PC-3 (cell line): Measurements from ENCODE around the gene CDC42EP2. TPM values are rescaled to one million over a fixed set of nuclear protein-coding genes. Genes with fewer than 3 reads are reported as not detected.

ENCODE experiments used
- ATAC-seq: fragments of 200-7000 bp; cut with Tn5 transposase; 2 replicates; pipeline ENCODE4 v1.9.1; 2020; ENCODE audit warnings: mild to moderate bottlenecking, moderate library complexity
- BruUV-seq: library from RNA; stranded (reverse); fragments of 400-500 nt; replicated peaks from 2 replicates; lab custom pipeline; 2021; lab: Mats Ljungman, UMichigan
- CTCF ChIA-PET: fragments of 300-600 bp; sonication (Branson Sonifier 250); formaldehyde crosslinking; loops from one replicate; lab custom pipeline; 2022; ENCODE audit warnings: antibody characterized with exemption; lab: Charles Lee
- POLR2A ChIA-PET: fragments of 300-600 bp; sonication (Branson Sonifier 250); formaldehyde crosslinking; loops from one replicate; lab custom pipeline; 2022; ENCODE audit warnings: antibody characterized with exemption; ENCODE audit not compliant: unreplicated experiment; lab: Charles Lee
- DNase-seq: peaks from one replicate; pipeline ENCODE4 v3.0.0-alpha.2; 2015
- H2AFZ ChIP-seq: fragments of 300-600 bp; sonication (generic); 2 replicates; pipeline ENCODE4 v1.6.0; 2016; ENCODE audit warnings: antibody characterized with exemption, low read length
- H3F3A ChIP-seq: fragments of 300-600 bp; sonication (generic); one replicate; pipeline ENCODE4 v1.6.0; 2017; ENCODE audit warnings: antibody characterized with exemption, low read length, control low read depth, mild to moderate bottlenecking; ENCODE audit not compliant: unreplicated experiment
- H3K27ac ChIP-seq: fragments of 300-600 bp; sonication (generic); 2 replicates; pipeline ENCODE4 v1.5.1; 2016; ENCODE audit warnings: mild to moderate bottlenecking, low read length
- H3K27me3 ChIP-seq: fragments of 300-600 bp; sonication (generic); 2 replicates; pipeline ENCODE4 v1.6.1; 2016; ENCODE audit warnings: low read length, mixed read lengths
- H3K36me3 ChIP-seq: fragments of 300-600 bp; sonication (generic); 2 replicates; pipeline ENCODE4 v1.6.1; 2016; ENCODE audit warnings: low read depth, mixed run types, low read length, mixed read lengths
- H3K4me1 ChIP-seq: fragments of 300-600 bp; sonication (generic); 2 replicates; pipeline ENCODE4 v1.5.1; 2016; ENCODE audit warnings: low read length; ENCODE audit not compliant: insufficient read depth
- H3K4me2 ChIP-seq: fragments of 300-600 bp; sonication (generic); 2 replicates; pipeline ENCODE4 v1.6.0; 2016; ENCODE audit warnings: low read length
- H3K4me3 ChIP-seq: fragments of 300-600 bp; sonication (generic); 2 replicates; pipeline ENCODE4 v1.5.1; 2016; ENCODE audit warnings: mild to moderate bottlenecking, low read length, mixed read lengths
- H3K79me2 ChIP-seq: fragments of 300-600 bp; sonication (generic); 2 replicates; pipeline ENCODE4 v1.6.1; 2017; ENCODE audit warnings: low read length, mixed read lengths
- H3K9ac ChIP-seq: fragments of 300-600 bp; sonication (generic); 2 replicates; pipeline ENCODE4 v1.6.0; 2016; ENCODE audit warnings: mild to moderate bottlenecking, low read length
- H3K9me2 ChIP-seq: fragments of 300-600 bp; sonication (generic); replicated peaks from 2 replicates; pipeline ENCODE4 v1.6.1; 2016; ENCODE audit warnings: mixed run types, low read length, mixed read lengths
- H3K9me3 ChIP-seq: fragments of 300-600 bp; sonication (generic); 2 replicates; pipeline ENCODE4 v1.6.1; 2016; ENCODE audit warnings: low read length, mixed read lengths
- H4K20me1 ChIP-seq: fragments of 300-600 bp; sonication (generic); 2 replicates; pipeline ENCODE4 v1.6.1; 2016; ENCODE audit warnings: low read length, mixed read lengths
- EZH2 ChIP-seq: fragments of 300-600 bp; sonication (generic); IDR thresholded peaks from one replicate; pipeline ENCODE4 v1.6.1; 2017; ENCODE audit warnings: antibody characterized with exemption, mild to moderate bottlenecking, low read length; ENCODE audit not compliant: unreplicated experiment
- EZH2phosphoT487 ChIP-seq: fragments of 300-600 bp; sonication (generic); IDR thresholded peaks from 2 replicates; pipeline ENCODE4 v1.6.1; 2018; ENCODE audit warnings: mild to moderate bottlenecking, antibody characterized with exemption, low read length, borderline replicate concordance
- intact Hi-C: fragments of 100-400 bp; cut with micrococcal nuclease; formaldehyde crosslinking; loops from 2 replicates; pipeline ENCODE4 v1.9.0; 2023
- total RNA-seq: library from RNA; depleted of rRNA; stranded (reverse); fragments of >200 nt; gene quantifications from 2 replicates; pipeline ENCODE4 v1.2.3, GENCODE V29; 2014
- TF ChIP-seq, protein P1 (sequence below): fragments of 300-600 bp; sonication (generic); conservative IDR thresholded peaks from 2 replicates; pipeline ENCODE4 v1.5.1; 2017; ENCODE audit warnings: antibody characterized with exemption, low read depth, mild to moderate bottlenecking, low read length

CDC42EP2 gene
- total RNA-seq, 1 experiment from 2014 or later, result 25.7 TPM

DNA sequence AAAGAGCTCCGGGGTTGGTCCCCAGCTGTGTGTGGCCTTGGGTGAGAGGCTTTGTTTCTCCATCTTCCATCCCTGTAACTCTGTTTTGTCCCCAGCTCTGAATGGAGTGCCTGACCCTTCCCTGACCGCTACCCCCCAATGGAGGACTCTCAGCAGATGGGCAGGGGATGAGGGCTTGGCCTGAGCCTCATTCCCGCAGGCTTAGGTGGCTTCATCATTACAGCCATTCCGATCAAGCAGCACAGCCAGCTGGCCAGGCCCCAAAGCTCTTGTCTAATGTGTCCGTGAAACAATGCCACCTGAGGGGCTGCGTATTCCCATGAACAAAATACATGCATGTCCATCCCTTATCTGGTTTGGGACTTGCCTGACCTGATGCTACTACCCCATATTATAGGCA, 3.9 kb upstream of the CDC42EP2 start:
- CTCF ChIA-PET, result interaction anchor here (0.9 kb wide), 1 partner anchor 36 kb away, joined by 33 read pairs; no protein-coding TSS in a partner anchor
- Histone ChIP-seq H3K79me2 (peaks cover 10% of the 10 kb centered on the region), H3K4me3 (no peak overlapping the region), H3K4me1 (peaks cover 23% of the 10 kb centered on the region), H3K9ac (no peak overlapping the region), H3K27ac (peak overlapping the region; percentile 24), H4K20me1 (no peaks in the 10 kb centered on the region), H3F3A (no peaks in the 10 kb centered on the region), H3K9me3 (no peaks in the 10 kb centered on the region), H2AFZ (no peak overlapping the region), H3K4me2 (0 out of 2 replicates have a peak overlapping the region, but pooled peaks have one; percentile 4), H3K27me3 (no peaks in the 10 kb centered on the region), H3K36me3 (no peaks in the 10 kb centered on the region), H3K9me2 (no peaks in the 10 kb centered on the region)
- intact Hi-C loops, result loop anchor here (10.0 kb wide), 1 partner anchor 126 kb away; the partner anchor contains the start of gene CAPN1
- no peak for TF ChIP-seq EZH2phosphoT487
- no peak for TF ChIP-seq EZH2
- TF ChIP-seq, protein P1, sequence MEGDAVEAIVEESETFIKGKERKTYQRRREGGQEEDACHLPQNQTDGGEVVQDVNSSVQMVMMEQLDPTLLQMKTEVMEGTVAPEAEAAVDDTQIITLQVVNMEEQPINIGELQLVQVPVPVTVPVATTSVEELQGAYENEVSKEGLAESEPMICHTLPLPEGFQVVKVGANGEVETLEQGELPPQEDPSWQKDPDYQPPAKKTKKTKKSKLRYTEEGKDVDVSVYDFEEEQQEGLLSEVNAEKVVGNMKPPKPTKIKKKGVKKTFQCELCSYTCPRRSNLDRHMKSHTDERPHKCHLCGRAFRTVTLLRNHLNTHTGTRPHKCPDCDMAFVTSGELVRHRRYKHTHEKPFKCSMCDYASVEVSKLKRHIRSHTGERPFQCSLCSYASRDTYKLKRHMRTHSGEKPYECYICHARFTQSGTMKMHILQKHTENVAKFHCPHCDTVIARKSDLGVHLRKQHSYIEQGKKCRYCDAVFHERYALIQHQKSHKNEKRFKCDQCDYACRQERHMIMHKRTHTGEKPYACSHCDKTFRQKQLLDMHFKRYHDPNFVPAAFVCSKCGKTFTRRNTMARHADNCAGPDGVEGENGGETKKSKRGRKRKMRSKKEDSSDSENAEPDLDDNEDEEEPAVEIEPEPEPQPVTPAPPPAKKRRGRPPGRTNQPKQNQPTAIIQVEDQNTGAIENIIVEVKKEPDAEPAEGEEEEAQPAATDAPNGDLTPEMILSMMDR, result no peak
- ATAC-seq (no peak), DNase-seq (no peak)
- POLR2A ChIA-PET, result no interaction called here
- no TSS peak for BruUV-seq

DNA sequence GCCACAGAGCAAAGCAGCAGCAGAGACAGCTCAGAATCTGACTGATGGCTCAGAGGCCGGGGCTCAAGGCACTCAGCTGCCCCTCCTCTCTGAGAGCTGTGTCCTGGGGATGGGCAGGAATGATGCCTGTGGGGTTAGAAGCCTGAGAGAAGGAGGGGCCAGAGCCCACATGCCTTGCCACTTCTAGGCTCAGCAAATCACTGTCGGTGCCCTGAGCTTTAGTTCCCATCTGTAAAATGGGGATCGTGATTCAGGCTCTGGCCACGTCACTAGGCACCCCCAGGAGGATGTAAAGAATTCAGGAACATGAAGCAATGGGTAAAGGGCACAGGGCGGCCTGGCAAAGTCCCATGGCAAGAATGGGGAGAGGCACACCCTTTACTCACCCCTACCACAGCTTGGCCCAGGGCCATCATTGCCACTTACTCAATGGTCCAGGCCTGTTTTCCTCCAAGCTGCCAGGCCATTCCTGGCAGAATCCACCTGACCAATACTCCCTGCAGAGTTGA, 3.4 kb upstream of the CDC42EP2 start:
- Histone ChIP-seq H3K4me3 (no peak overlapping the region), H3K27me3 (no peaks in the 10 kb centered on the region), H3K9me3 (no peaks in the 10 kb centered on the region), H3K79me2 (peaks cover 15% of the 10 kb centered on the region), H3K4me2 (0 out of 2 replicates have a peak overlapping the region, but pooled peaks have one; percentile 4), H3F3A (no peaks in the 10 kb centered on the region), H3K27ac (peak overlapping the region; percentile 24), H3K9me2 (no peaks in the 10 kb centered on the region), H4K20me1 (no peaks in the 10 kb centered on the region), H3K4me1 (peaks cover 27% of the 10 kb centered on the region), H2AFZ (no peak overlapping the region), H3K9ac (no peak overlapping the region), H3K36me3 (no peaks in the 10 kb centered on the region)
- no TSS peak for BruUV-seq
- no peak for TF ChIP-seq EZH2
- TF ChIP-seq, protein P1, result no peak
- no peak for TF ChIP-seq EZH2phosphoT487
- intact Hi-C loops, result loop anchor here (10.0 kb wide), 1 partner anchor 126 kb away; the partner anchor contains the start of gene CAPN1
- ChIA-PET POLR2A (no interaction called here), CTCF (interaction anchor here (0.9 to 1.8 kb wide), 1 partner anchor 36 kb away, joined by 17 to 33 read pairs; no protein-coding TSS in a partner anchor)
- no peak for ATAC-seq
- DNase-seq, result peak; percentile 70
